K562 (cell line): ENCODE measurements around the gene CNKSR3. TPM values are rescaled to one million over a fixed set of nuclear protein-coding genes. Genes with fewer than 3 reads are reported as not detected.

Source experiments
- COPS2 ChIP-seq: fragments of 450-650 bp; conservative IDR thresholded peaks from 2 replicates; pipeline ENCODE4 v1.6.1; 2016; ENCODE audit warnings: mild to moderate bottlenecking, moderate library complexity
- DACH1 ChIP-seq: fragments of 450-650 bp; IDR thresholded peaks from 2 replicates; pipeline ENCODE4 v1.6.1; 2018; ENCODE audit not compliant: partially characterized antibody
- HDAC3 ChIP-seq: fragments of 450-650 bp; IDR thresholded peaks from 2 replicates; pipeline ENCODE4 v1.6.1; 2018; ENCODE audit warnings: borderline replicate concordance, mild to moderate bottlenecking, moderate library complexity; ENCODE audit not compliant: partially characterized antibody
- HMGN3 ChIP-seq: IDR thresholded peaks from 2 replicates; pipeline ENCODE4 v1.6.1; 2011; ENCODE audit warnings: borderline replicate concordance, low read depth, mild to moderate bottlenecking, mixed read lengths, low read length; ENCODE audit not compliant: insufficient read length; ENCODE audit errors: extremely low read depth
- KDM1A ChIP-seq, 2 experiments: fragments of 450-650 bp; IDR thresholded peaks; 2 replicates each; pipeline ENCODE4 v1.6.1; 2016; ENCODE audit warnings: mild to moderate bottlenecking in 2 of 2
- MAFG ChIP-seq: fragments of 450-650 bp; conservative IDR thresholded peaks from 2 replicates; pipeline ENCODE4 v1.6.1; 2016; ENCODE audit warnings: missing genetic modification characterization, missing compliant biosample characterization
- MEIS2 ChIP-seq: fragments of 450-650 bp; IDR thresholded peaks from 2 replicates; pipeline ENCODE4 v1.6.1; 2014; ENCODE audit warnings: mild to moderate bottlenecking; ENCODE audit not compliant: partially characterized antibody
- NBN ChIP-seq: fragments of 450-650 bp; IDR thresholded peaks from 2 replicates; pipeline ENCODE4 v1.6.1; 2016; ENCODE audit warnings: low read depth, mild to moderate bottlenecking
- NONO ChIP-seq, 2 experiments: fragments of 200-400 bp in 1 of 2; fragments of 450-650 bp in 1 of 2; formaldehyde crosslinking in 1 of 2; IDR thresholded peaks; 2 replicates each; pipeline ENCODE4 v1.6.1; 2017; ENCODE audit warnings: low read depth in 2 of 2, mild to moderate bottlenecking in 2 of 2, moderate library complexity in 2 of 2, low read length in 1 of 2
- NRF1 ChIP-seq, 2 experiments: fragments of 450-650 bp; IDR thresholded peaks in 1 of 2; conservative IDR thresholded peaks in 1 of 2; 2 replicates each; pipeline ENCODE4 v1.6.1; 2014; ENCODE audit warnings: mild to moderate bottlenecking in 2 of 2
- PBX2 ChIP-seq, 2 experiments: IDR thresholded peaks in 1 of 2; conservative IDR thresholded peaks in 1 of 2; 2 replicates each; pipeline ENCODE4 v1.6.1; 2016; ENCODE audit warnings: low read depth in 2 of 2, mild to moderate bottlenecking in 1 of 2, missing compliant biosample characterization in 1 of 2, missing genetic modification characterization in 1 of 2, moderate library complexity in 1 of 2
- PML ChIP-seq: IDR thresholded peaks from 2 replicates; pipeline ENCODE4 v1.6.1; 2012; ENCODE audit warnings: low read length, inconsistent platforms
- RBM15 ChIP-seq: fragments of 200-400 bp; formaldehyde crosslinking; IDR thresholded peaks from 2 replicates; pipeline ENCODE4 v1.6.1; 2018; ENCODE audit warnings: mild to moderate bottlenecking, low read length, moderate library complexity; ENCODE audit not compliant: insufficient read depth
- SMARCC2 ChIP-seq: fragments of 450-650 bp; IDR thresholded peaks from 2 replicates; pipeline ENCODE4 v1.6.1; 2017; ENCODE audit warnings: antibody characterized with exemption, moderate library complexity, mild to moderate bottlenecking, low read depth
- STAT5A ChIP-seq: IDR thresholded peaks from 2 replicates; pipeline ENCODE4 v1.6.1; 2012; ENCODE audit warnings: low read length, inconsistent platforms, borderline replicate concordance
- TEAD1 ChIP-seq, 2 experiments: fragments of 450-650 bp in 1 of 2; sonication (generic) in 1 of 2; formaldehyde crosslinking; IDR thresholded peaks; 2 replicates each; pipeline versions ENCODE4 v1.4.0 to v1.8.0; 2020 to 2022; ENCODE audit warnings: mild to moderate bottlenecking in 2 of 2, missing genetic modification reagents in 1 of 2
- ZNF589 ChIP-seq: fragments of 200-800 bp; sonication (Bioruptor generic); IDR thresholded peaks from 2 replicates; pipeline ENCODE4 v1.6.1; 2016; ENCODE audit warnings: low read depth, missing genetic modification characterization, missing compliant biosample characterization
- ZNF764 ChIP-seq: fragments of 250-450 bp; sonication (Bioruptor Pico); IDR thresholded peaks from 2 replicates; pipeline ENCODE4 v1.4.0; 2020; ENCODE audit warnings: low read depth, mild to moderate bottlenecking, moderate library complexity
- polyA plus RNA-seq, 8 experiments: library from polyadenylated mRNA; depleted of rRNA in 4 of 8; stranded (reverse) in 5 of 8; unstranded in 3 of 8; fragments of >200 nt; fragmentation: Nextera tagmentation in 2 of 8; fragmentation: Illumina TruSeq in 1 of 8; extraction: Ambion mirVana in 2 of 8; extraction: Trizol in 1 of 8; gene quantifications; 2 replicates each; pipeline versions ENCODE4 v1.2.1 to v1.2.3, GENCODE V29; 2011 to 2014; ENCODE audit warnings: inconsistent platforms in 1 of 8, missing spikeins in 1 of 8
- total RNA-seq, 7 experiments: library from RNA; depleted of rRNA in 6 of 7; stranded (reverse); fragments of >200 nt in 6 of 7; fragmentation: Illumina TruSeq in 2 of 7; extraction: Trizol in 2 of 7; gene quantifications; 2 replicates each; pipeline versions ENCODE4 v1.2.1 to v1.2.3, GENCODE V29; 2011 to 2021; ENCODE audit warnings: low replicate concordance in 1 of 7
- TF ChIP-seq, protein P1 (sequence below): fragments of 250-450 bp; sonication (Bioruptor Pico); IDR thresholded peaks from 2 replicates; pipeline ENCODE4 v1.5.0; 2022; ENCODE audit warnings: mild to moderate bottlenecking
- TF ChIP-seq, protein P2 (sequence below): sonication (generic); IDR thresholded peaks from 2 replicates; pipeline ENCODE4 v1.6.1; 2016

CNKSR3 gene
- total and polyA plus RNA-seq, 9 of the 15 experiments (the other 6 are each of a cell fraction or from before 2014, with no cell fraction given): 4.5 to 29.6 (median 9.5) TPM

GRCh38 chr6:154513601-154514320, 3.3 kb upstream of the CNKSR3 start (continued):
- TF ChIP-seq, protein P1, sequence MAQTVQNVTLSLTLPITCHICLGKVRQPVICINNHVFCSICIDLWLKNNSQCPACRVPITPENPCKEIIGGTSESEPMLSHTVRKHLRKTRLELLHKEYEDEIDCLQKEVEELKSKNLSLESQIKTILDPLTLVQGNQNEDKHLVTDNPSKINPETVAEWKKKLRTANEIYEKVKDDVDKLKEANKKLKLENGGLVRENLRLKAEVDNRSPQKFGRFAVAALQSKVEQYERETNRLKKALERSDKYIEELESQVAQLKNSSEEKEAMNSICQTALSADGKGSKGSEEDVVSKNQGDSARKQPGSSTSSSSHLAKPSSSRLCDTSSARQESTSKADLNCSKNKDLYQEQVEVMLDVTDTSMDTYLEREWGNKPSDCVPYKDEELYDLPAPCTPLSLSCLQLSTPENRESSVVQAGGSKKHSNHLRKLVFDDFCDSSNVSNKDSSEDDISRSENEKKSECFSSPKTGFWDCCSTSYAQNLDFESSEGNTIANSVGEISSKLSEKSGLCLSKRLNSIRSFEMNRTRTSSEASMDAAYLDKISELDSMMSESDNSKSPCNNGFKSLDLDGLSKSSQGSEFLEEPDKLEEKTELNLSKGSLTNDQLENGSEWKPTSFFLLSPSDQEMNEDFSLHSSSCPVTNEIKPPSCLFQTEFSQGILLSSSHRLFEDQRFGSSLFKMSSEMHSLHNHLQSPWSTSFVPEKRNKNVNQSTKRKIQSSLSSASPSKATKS: no peak
- TF ChIP-seq ZNF764 (CRISPR knock-in tag) (no peak), MAFG (tag) (peak; percentile 84), HMGN3 (peak; percentile 37), KDM1A (IDR thresholded peaks at IDR 0.05) (peak in 1 of 2 experiments; percentile 33; a peak in 1 of 4 replicates), PBX2 (CRISPR knock-in tag; IDR thresholded peaks at IDR 0.05; ENCODE audit: low read depth) (no peak), PBX2 (tag; conservative IDR thresholded peaks at IDR 0.05; ENCODE audit: low read depth) (0 out of 2 replicates have a peak, but pooled peaks have one; percentile 16), MEIS2 (peak; percentile 85), TEAD1 (CRISPR knock-in tag; IDR thresholded peaks at IDR 0.05) (peak in 1 of 2 experiments; percentile 3; a peak in 1 of 4 replicates), RBM15 (no peak), SMARCC2 (peak; percentile 95), COPS2 (no peak), NRF1 (conservative IDR thresholded peaks at IDR 0.05 in 1 of 2, IDR thresholded peaks at IDR 0.05 in 1 of 2) (peak in 1 of 2 experiments; percentile 16; a peak in 2 of 4 replicates), NBN (peak; percentile 44; the same call in 1 of the 2 replicates), HDAC3 (peak; percentile 62), ZNF589 (CRISPR knock-in tag) (no peak), NONO (IDR thresholded peaks at IDR 0.05; ENCODE audit: low read depth in 2 of 2, low read length in 1 of 2) (0 out of 4 replicates have a peak, but pooled peaks of 1 of the 2 experiments have one; percentile 18), PML (peak; percentile 20; the same call in 1 of the 2 replicates), STAT5A (peak; percentile 61; the same call in 1 of the 2 replicates), DACH1 (peak; percentile 16)
- TF ChIP-seq, protein P2, sequence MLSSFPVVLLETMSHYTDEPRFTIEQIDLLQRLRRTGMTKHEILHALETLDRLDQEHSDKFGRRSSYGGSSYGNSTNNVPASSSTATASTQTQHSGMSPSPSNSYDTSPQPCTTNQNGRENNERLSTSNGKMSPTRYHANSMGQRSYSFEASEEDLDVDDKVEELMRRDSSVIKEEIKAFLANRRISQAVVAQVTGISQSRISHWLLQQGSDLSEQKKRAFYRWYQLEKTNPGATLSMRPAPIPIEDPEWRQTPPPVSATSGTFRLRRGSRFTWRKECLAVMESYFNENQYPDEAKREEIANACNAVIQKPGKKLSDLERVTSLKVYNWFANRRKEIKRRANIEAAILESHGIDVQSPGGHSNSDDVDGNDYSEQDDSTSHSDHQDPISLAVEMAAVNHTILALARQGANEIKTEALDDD: peak; percentile 93
